ENCODE results near the gene SELENOO. TPM values are rescaled to one million over a fixed set of nuclear protein-coding genes. Genes with fewer than 3 reads are reported as not detected.
"Not testable (repeated sequence)": the region's sequence is repeated elsewhere in the genome, so short reads cannot be mapped to it uniquely, and the experiment has no call there.

SELENOO gene
- total RNA-seq, 3 donors from 2014 or later = 21.5 to 23.8 (median 23.1) TPM

GRCh38 chr22:50201191-50202129, 649 bp downstream of the SELENOO start:
- TF ChIP-seq, protein P1, sequence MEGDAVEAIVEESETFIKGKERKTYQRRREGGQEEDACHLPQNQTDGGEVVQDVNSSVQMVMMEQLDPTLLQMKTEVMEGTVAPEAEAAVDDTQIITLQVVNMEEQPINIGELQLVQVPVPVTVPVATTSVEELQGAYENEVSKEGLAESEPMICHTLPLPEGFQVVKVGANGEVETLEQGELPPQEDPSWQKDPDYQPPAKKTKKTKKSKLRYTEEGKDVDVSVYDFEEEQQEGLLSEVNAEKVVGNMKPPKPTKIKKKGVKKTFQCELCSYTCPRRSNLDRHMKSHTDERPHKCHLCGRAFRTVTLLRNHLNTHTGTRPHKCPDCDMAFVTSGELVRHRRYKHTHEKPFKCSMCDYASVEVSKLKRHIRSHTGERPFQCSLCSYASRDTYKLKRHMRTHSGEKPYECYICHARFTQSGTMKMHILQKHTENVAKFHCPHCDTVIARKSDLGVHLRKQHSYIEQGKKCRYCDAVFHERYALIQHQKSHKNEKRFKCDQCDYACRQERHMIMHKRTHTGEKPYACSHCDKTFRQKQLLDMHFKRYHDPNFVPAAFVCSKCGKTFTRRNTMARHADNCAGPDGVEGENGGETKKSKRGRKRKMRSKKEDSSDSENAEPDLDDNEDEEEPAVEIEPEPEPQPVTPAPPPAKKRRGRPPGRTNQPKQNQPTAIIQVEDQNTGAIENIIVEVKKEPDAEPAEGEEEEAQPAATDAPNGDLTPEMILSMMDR (IDR thresholded peaks at IDR 0.05) = no peak
- peak overlapping the region; percentile 72 for H3K4me3 ChIP-seq
- ATAC-seq (peak; percentile 44), DNase-seq (no peak)
- H3K9me3 ChIP-seq = no peaks in the 10 kb centered on the region
- peaks cover 15% of the 10 kb centered on the region for H3K4me1 ChIP-seq (ENCODE audit: low read depth)
- no peaks in the 10 kb centered on the region for H3K36me3 ChIP-seq (ENCODE audit: low read depth)
- intact Hi-C loops (cut with DNase I, micrococcal nuclease) = no loop called here

DNA sequence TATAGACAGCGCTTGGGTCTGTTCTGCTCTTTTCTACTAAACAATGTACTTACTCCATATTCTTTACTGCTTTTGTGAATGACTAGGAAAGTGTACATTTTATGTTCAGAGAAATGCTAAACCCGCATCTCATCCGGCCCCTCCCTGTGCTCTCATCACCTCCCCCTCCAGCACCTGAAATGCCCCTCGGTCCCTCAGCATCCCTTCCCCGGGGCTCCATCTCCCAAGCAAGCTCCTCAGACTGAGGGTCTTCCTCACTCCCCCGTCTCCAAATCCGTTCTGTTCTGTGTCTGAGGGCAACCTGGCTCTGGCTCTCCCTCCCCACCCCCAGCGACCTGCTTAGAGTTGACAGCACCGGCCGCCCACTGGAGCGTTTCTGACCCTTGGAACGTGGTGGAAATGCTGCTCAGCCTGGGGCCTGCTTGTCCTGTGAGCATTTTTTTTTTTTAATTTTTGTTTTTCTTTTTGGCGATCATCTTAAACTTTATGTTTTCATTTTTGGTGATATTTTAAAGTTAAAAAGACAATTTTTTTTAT, 1.4 kb downstream of the SELENOO start:
- no peaks in the 10 kb centered on the region for H3K9me3 ChIP-seq
- H3K36me3 ChIP-seq (ENCODE audit: low read depth) = no peaks in the 10 kb centered on the region
- DNase-seq (no peak), ATAC-seq (no peak)
- peaks cover 15% of the 10 kb centered on the region for H3K4me1 ChIP-seq (ENCODE audit: low read depth)
- H3K4me3 ChIP-seq = no peak overlapping the region
- TF ChIP-seq, protein P1 (IDR thresholded peaks at IDR 0.05) = no peak
- intact Hi-C loops (cut with DNase I, micrococcal nuclease) = no loop called here

DNA sequence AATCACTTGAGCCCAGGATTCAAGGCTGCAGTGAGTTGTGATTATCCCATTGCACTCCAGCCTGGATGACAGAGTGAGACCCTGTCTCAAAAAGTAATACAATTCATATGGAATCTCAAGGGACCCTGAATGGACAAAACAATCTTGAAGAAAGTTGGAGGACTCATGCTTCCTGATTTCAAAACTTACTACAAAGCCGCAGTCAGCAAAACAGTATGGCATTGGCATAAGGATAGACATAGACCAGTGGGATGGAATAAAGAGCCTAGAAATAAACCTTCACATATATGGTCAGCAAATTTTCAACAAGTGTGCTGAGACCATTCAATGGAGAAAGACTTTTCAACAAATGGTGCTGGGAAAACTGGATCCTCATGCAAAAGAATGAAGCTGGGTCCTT, 2.5 kb downstream of the SELENOO start:
- Histone ChIP-seq H3K36me3 (ENCODE audit: low read depth) (no peaks in the 10 kb centered on the region), H3K4me1 (ENCODE audit: low read depth) (peaks cover 15% of the 10 kb centered on the region), H3K9me3 (no peaks in the 10 kb centered on the region), H3K4me3 (no peak overlapping the region)
- TF ChIP-seq, protein P1 (IDR thresholded peaks at IDR 0.05) = no peak
- intact Hi-C loops (cut with DNase I, micrococcal nuclease) = no loop called here
- ATAC-seq = no peak
- no peak for DNase-seq

- H3K4me1 ChIP-seq (ENCODE audit: low read depth) = peaks cover 15% of the 10 kb centered on the region
- no peak for ATAC-seq
- DNase-seq = no peak
- TF ChIP-seq, protein P1 (IDR thresholded peaks at IDR 0.05) = no peak
- intact Hi-C loops (cut with DNase I, micrococcal nuclease) = no loop called here
- no peak overlapping the region for H3K4me3 ChIP-seq
- H3K9me3 ChIP-seq = no peaks in the 10 kb centered on the region
- H3K36me3 ChIP-seq (ENCODE audit: low read depth) = no peaks in the 10 kb centered on the region
These were observed 3.8 kb downstream of the SELENOO start for GRCh38 chr22:50204571-50204970.

GRCh38 chr22:50204998-50205397, 4.2 kb downstream of the SELENOO start:
- DNase-seq; H3K4me3 ChIP-seq; H3K36me3 ChIP-seq (ENCODE audit: low read depth); ATAC-seq; intact Hi-C loops (cut with DNase I, micrococcal nuclease); H3K9me3 ChIP-seq: not testable (repeated sequence)
- H3K4me1 ChIP-seq (ENCODE audit: low read depth) = peaks cover 11% of the 10 kb centered on the region

All from mucosa of descending colon (tissue), 3 donors.